Activated naive CD4-positive, alpha-beta T cell treated with anti-CD3 and anti-CD28 coated beads, Interleukin-2, amount 50 U/mL, for 16 hours (primary cell): ENCODE results near the gene MISP3.

Experiments used
- DNase-seq: peaks from one replicate; pipeline ENCODE4 v3.0.0-alpha.2; 2020

MISP3 gene

DNA sequence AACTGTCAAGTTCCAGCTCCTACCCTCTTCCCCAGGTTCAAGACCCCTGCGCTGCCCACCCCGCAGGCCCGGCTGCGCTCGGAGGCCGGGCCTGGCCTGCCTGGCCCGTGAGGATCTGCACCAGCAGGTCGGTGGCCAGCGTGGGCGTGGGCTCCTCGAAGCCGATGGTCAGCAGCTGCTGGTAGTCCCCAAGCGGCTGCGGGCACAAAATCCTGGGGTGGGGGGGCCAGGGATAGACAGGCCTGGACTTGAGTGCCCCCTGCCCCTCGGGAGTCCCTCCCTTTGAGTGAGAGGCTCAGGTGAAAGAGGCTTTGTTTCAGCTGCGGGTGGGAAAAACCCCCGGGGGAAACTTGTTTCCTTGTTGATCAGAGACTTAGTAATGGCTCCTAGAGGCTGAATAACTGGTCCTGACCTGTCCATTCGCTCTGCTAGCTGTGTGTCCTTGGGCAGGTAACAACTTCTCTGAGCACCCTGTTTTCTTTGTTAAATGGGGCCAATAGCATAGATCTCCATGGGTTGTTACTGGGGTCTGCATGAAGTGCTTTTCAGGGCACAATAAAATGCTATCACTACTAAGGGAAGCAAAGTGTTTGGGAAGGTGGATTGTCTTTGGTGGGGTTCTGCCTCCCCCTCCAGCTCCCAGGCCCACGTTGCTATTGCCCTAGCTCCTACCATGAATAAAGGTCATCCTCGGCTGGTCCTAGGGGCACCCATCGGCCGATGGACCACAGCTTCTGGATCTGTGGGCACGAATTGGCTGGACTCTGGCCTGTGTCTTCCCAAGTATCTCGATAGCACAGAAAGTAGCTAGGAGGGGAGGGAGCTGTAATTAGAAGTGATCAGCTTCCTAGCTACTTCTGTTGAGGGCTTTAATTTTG is 9.4 kb downstream of the MISP3 start:
- DNase-seq, result peak; percentile 31

DNA sequence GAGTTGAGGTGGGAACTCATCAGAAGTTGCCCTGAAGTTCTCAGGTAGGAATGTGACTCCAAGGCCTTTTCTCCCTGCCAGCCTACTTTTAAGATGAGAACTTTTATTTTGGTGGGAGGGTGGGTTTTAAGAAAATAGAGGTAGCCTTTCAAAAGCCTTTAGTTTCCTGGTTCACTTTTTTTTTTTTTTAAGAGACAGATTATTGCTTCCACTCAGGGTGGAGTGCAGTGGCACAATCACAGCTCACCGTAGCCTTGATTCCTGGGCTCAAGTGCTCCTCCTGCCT is 10.0 kb downstream of the MISP3 start:
- DNase-seq, result no peak

DNA sequence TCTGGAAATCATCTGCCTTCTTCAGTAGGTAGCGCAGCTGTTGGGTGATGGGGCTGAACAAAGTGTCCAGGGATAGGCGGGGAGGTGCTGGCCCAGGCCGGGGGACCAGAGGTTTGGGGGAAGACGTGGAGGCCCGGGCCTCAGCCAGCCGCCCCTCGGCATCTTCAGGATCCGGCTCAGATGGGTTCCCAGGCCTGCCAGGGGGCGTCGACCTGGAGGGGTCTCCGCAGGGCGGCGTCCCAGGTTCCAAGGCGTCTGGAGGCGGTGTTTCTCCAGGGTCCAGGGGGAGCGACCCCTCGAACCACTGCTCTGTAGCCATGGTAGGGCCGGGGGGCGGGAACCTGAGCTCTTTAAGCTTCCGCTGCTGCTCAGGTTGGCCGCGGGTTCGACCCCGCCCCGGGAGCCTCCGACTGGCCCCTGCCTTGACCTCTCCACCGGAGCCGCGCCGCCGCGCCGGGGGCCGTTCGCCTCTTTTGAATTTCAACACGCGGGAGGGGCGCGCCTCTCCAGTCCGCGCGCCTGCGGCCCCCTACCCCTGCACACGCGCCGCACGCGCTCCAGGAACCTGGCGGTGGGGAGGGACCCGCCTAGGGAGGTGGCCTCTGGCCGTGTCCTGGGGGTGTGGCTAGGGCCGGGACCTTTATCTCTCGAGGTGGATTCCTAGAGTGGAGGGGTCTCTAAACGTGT is 12.9 kb downstream of the MISP3 start, which contains the start of gene C19orf67:
Gene C19orf67 (minus strand): TSS at position 475 of the 687 bp plus-strand sequence. CDS start 156 bp downstream, at position 319.
- DNase-seq, result no peak

DNA sequence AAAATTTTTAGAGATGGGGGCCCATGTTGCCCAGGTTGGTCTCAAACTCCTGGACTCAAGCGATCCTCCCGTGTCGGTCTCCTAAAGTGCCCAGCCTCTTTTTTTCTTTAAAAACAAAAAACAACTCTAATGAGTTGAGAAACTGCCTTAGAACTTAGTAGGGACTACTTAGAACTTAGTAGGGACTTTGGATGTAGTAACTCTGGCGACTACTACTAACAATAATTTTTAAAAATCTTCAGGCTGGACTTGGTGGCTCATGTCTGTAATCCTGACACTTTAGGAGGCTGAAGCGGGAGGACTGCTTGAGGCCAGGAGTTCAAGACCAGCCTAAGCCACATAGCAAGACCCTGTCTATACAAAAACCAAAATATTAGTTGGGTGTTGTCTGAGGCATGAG is 13.5 kb downstream of the MISP3 start:
- no peak for DNase-seq

DNA sequence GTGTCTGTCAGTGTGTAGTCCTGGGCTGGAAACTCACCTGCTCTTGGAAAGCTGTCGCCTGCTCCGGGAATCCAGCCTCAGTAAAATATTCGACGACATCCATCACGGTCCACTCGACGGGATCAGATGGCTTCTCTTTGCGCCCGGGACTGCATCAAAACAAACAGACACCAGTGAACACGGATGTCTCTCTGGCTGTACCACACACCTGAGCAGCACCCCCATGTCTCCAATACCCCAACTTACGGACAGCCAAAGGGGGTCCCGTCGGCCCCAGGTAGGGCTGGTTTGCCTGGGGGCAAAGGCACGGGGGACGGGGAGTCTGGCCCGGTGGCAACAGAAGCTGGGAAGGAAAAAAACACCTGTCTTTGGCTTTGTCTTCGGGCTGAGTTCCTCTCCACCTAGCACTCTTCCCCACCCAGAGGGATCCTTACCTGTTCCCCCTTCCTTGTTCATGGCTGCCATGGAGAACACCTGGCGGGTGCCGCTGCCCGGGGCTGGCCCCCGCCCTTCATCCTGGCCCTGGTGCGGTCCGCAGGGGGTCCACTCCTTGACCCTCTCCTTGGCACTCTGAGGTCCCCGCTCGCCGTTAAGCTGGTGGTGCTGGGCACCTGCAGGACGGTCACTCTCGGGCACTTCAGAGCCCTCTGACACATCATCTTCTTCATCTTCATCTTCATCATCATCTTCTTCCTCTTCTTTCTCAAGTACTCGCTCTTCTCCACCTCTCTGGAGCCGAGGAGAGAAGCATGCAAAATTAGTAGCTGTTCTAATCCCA is 16.2 kb downstream of the MISP3 start:
- no peak for DNase-seq

DNA sequence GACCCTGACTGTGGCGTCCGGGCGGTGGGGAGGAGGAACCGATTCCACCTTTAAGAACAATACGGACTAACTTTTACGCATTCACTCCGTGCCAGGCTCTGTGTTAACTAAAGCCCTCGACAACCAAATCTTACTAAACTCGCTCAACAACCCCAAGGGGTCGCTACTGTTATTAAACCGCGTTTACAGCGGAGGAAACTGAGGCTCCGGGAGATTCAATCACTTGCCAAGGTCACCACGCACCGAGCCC is 16.8 kb downstream of the MISP3 start:
- DNase-seq, result peak; percentile 19

DNA sequence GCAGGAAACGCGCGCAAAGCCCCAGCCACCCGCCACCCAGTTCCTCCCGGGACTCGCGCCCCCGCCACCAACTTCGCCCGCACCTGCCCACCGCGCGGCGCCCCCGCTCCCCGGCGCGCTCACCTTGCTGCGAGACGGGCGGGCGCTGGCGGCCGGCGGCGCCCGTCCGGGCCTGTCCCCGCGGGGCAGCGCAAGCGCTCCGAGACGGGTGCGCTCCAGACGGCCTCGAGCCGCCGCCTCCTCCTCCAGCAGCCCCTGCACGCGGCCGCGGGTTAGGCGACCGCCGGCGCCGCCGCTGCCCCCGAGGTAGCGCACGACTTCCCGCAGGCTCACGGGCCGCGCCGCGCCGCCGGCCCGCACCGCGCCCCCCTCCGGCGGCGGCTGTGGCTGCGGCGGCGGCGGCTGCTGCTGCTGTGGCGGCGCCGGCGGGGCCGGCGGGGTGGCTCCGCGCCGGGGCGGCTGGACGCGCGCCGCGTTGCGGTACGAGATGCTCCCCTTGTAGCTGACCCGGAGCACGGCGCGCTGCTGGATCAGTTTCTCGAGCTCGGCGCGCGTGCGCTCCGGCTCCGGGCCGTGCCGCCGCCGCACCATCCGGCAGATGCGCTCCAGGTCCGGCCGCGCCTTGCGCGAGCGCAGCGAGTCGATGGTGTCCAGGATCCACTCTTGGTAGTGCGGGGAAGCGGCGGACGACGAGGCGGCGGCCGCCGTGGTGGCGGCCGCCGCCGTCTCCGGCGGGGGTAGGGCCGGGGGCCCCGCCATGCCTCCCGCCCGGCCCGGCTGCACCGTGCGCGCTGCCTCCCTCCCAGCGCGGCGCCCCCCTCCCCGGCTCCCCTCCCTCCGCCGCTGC is 17.3 kb downstream of the MISP3 start:
- peak; percentile 64 for DNase-seq

DNA sequence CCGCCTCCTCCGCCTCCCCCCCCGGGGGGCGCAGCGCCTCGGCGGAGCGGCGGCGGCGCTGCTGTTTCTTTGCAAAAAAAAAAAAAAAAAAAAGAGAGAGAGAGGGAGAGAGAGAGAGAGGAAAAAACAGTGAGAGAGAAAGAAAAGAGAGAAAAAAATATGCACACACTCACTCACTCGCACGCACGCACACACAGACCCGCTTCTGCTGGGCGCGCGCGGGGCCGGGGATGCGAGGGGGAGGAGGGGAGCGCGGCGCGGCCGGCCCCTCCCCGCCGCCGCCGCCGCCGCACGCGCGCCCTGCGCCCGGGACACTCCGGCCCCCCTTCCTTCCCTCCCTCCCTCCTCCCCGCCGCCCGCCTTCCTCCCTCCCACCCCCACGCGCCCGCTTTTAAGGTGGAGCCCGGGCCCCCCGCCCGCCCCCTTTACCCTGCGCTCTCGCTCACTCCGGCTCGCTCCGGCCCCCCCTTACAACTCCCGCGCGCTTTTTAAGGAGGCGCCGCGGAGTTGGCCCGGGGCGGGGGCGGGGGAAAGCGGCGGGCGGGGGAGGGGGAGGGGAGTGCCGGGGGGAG is 18.0 kb downstream of the MISP3 start, which contains the start of gene SAMD1:
Gene SAMD1 (minus strand): TSS at position 243 of the 572 bp plus-strand sequence.
- peak; percentile 87 for DNase-seq

DNA sequence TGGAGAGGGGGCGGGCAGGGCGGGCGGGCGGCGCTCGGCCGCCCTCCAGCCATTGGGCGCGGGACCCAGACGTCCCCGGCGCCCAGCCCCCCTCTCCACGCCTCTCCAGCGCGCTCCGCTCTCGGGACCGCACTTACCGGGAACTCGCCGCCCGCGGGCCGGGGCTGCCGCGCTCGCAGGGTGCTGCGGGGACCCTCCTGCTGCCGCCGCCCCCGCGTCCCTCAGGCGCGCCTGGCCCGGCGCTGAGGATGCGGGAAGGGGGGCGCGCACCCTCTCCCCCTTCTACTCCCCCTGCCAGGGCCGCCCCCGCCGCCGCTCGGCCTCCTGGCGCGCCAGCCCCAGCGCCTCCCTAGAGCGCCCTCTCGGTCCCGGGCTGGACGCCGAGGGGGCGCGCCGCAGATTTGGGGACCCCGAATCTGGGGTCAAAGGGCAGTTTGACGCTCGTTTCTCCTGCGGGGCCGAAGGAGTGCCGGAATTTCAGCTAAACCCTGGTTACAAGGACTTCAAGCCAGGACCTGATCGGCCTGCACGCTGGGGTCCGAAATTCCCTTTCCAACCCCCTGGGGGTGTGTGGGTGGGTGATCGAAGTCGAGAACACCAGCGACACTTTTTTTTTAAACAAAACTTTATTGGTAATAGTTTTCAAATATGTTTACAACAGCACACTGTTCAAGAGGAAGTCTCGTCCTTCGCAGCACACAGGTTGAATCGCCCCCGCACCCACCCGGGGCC is 18.7 kb downstream of the MISP3 start:
- peak; percentile 67 for DNase-seq

DNA sequence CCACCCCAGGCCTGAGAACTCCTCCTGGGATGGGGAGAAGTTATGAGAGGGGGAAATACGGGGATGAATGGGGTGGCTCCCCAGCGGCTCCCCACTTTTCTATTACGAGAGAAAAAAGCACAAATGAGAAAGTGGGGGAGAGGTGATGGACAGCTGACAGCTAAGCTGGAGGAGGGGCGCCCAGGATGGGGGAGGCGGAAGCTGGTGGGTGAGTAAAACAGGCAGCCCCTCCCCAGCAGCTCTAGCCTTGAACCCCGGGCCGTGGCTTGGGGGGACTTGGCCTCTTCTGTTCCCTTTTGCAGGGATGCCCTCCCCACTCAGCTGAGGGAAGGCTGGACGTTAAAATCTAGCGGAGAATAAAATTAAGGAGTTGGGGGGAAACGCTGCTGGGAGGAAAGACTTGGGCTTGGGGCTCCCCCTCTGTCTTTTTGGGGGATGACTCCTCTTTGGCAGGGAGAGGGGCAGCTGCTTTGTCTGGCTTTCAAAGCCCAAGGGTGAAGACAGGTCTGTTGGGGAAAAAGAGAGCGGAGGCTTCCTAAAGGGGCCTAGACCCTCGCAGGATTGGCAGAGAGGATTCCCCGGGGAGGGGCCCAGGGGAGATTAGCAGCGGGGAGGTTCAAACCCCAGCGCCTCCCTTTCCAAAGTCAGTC is 19.4 kb downstream of the MISP3 start:
- DNase-seq, result peak; percentile 51

DNA sequence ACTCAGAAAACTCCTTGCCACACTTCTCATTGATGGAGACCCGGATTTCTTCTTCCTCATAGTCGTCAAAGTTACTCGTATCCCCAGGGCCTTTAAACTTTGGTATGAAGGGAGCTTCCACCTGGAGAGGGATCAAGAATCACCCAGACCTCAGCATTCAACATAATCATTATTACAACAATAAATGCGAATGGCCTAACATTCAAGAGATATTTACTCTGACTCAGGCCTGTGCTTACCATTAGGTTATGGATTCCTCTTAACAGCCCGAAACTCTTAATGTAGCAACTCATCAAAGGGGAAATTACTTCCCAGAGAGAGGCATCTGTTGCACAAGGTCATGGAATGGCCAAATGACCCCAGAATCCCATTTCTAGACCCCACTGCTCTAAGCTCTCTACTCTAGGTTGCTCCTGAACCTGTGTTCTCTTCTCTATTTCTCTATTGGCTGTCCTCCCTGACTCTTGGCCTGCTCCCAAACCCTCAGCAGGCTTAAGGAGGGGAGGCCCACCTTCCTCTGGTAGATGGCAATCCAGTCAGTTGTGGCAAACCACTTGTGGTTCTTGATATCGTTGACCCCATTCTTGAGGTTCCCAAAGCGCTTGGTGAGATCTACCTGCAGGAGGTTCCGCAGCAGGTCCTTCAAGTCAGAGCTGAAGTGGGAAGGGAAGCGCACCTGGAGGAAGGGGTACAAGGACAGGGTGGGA is 20.7 kb downstream of the MISP3 start:
- no peak for DNase-seq

DNA sequence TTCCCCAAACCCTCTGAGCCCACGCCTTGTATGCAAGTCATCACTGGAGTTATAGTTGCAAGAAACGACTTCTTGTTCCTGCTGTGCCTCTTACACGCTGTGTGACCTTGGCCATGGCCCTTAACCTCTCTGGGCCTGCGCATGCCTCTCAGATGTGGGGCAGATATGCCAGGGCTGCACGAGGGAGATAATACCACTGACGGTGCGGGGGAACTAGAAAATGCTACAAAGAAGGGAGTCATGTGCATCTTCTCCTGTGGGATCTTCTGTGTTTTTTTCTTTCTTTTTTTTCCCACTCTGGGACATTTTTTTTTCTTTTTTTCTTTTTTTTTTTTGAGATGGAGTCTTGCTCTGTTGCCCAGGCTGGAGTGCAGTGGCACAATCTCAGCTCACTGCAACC is 22.3 kb downstream of the MISP3 start:
- DNase-seq, result no peak

DNA sequence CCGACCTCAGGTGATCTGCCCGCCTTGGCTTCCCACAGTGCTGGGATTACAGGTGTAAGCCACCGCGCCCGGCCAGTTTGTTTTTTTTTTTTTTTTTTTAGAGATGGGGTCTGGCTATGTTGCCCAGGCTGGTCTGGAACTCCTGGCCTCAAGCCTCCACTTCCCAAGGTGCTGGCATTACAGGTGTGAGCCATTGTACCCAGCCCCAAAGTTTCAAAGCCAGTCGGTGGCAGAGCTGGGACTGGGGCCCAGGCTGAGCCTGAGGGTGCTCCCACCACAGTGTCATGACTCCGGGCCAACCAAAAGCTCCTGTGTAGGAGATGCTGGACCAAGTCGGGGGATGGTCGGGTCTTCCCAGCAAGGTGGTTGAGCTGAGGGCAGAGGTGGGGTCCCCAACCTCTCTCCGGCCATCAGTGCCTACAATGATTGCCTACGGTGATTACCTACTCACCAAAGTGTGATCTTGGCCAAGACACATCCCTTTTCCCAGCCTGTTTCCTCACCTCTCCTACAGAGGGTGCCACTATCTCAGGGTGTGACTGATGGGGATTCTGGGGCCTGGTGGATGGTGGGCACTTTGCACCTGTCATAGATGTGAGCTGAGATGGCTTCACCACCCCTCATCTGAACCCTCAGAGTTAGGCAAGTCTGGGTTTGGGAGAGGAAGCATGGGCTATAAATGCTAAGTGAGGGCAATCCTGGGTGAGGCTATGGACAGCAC is 23.8 kb downstream of the MISP3 start:
- no peak for DNase-seq

DNA sequence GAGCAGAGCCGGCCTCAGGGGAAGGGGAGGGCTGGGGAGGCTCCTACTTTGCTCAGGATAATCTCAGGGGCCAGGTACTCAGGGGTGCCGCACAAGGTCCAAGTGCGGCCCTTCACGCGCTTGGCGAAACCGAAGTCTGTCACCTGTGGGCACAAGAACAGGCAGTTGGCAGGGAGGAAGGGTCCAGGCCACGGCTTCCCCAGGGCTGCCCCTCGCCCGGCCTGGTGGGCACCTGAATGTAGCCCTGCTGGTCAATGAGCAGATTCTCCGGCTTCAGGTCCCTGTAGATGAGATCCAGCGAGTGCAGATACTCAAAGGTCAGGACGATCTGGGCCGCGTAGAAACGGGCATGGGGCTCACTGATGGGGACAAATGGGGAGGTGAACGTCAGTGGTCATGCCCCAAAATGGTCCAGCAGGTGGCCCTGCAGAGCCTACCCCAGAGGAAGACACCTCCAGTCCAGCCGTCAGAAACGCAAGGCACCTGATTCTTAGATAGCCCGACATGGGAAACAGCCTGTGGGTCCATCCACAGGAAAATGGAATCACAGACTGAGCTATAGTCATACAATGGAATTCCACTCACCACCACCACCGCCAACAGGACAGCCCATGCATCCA is 25.1 kb downstream of the MISP3 start:
- DNase-seq, result no peak

DNA sequence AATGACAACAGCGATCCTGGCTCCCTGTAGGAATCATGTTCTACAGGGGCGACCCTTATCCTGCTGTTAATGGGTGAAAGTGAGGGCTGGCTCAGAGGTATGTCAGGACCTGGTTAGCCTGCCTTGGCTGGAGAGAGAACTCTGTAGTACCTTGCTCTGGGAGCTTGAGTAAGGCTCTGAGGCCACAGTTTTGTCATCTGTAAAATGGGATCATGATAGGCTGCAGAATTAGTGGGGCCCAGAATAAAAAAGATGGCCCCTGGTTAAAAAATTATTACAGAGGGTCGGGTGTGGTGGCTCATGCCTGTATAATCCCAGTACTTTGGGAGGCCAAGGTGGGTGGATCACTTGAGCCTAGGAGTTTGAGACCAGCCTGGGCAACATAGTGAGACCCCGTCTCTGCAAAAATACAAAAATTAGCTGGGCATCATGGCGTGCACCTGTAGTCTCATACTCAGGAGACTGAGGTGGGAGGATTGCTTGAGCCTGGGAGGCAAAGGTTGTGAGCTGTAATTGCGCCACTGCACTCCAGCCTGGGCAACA is 28.5 kb downstream of the MISP3 start:
- no peak for DNase-seq

DNA sequence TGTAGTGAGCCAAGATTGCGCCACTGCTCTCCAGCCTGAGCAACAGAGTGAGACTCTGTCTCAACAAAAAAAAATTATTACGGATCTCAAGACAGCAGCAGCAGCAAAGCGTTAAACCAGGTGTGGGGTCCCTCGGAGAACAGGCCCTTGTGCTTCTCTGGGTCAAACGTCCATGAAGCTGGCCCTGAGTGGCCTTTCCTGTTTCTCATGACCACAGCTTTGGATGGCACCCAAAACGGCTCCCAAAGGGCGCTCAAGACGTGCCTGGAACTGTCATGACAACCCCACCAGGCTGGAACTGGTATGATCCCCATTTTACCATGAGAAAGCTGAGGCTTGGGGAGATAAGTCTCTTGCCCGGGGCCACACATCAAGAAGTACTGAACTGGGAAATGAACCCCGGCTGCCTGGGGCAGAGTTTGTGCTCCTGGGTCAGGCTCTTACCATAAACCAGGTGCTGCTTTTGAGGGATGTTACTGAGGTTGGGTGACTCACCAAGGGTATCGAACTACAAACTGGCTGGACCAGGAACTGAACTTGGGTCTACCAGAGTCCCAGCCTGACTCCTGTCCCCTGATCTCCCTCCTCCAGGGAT is 29.6 kb downstream of the MISP3 start:
- no peak for DNase-seq

DNA sequence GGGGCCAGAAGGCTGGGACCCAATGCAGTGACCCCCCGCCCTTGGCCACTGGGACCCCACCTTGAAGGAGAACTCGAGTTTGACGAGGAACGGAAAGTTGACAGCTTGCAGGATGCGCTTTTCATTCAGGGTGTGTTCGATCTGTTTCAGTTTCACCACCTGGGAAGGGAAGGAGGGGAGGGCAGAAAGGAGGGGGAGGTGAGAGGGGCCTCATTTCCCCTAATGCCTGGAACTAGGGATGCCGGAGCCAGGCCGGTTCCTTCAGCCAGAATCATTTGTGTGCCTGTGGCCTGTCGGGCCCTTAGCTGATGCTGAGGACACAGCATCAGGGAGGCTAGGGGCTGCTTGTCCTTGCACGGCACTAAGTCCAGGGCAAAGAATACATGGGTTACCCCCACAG is 30.2 kb downstream of the MISP3 start:
- DNase-seq, result no peak

DNA sequence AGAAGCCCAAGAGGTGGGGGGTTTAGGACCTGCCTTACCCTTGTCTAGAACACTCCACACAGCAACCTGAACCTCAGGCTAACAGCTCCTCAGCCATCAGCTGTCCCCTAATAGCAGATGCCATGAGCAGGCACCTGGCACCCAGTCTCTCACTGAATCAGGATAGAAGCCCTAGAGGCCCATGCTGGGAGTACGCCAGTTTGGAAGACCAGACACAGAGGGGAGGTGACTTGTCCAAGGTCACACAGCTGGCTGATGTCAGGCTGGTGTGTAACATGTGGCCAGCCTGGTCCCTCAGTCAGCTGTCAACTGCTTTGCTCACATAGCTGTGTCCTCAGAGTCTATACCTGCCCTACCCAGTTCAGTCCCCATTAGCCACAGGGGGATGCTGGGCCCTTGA is 30.7 kb downstream of the MISP3 start:
- DNase-seq, result no peak

DNA sequence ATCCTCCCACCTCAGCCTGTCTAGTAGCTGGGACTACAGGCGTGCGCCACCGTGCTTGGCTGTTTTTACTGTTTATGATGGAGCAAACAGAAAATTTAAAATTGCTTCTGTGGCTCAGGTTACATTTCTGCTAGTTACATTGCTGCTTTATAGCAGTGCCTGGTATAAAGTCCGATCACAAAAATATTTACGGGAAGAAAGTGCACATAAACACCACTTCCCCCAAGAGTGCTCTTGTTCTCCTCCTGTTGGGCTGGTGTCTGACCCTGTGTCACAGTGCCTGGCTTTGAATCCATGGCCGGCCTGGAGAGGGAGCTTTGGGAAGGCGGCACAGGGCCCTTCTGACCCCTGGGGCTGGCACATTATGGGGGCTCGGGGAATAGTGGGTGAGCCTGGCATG is 33.1 kb downstream of the MISP3 start:
- DNase-seq, result no peak
